GM18511 (cell line): ENCODE data around the gene ARHGAP36.

Experiments
- ATAC-seq: cut with Tn5 transposase; IDR thresholded peaks from one replicate; pipeline ENCODE4 v1.9.1; 2021; ENCODE audit warnings: mild to moderate bottlenecking, moderate library complexity; ENCODE audit not compliant: unreplicated experiment

ARHGAP36 gene

DNA sequence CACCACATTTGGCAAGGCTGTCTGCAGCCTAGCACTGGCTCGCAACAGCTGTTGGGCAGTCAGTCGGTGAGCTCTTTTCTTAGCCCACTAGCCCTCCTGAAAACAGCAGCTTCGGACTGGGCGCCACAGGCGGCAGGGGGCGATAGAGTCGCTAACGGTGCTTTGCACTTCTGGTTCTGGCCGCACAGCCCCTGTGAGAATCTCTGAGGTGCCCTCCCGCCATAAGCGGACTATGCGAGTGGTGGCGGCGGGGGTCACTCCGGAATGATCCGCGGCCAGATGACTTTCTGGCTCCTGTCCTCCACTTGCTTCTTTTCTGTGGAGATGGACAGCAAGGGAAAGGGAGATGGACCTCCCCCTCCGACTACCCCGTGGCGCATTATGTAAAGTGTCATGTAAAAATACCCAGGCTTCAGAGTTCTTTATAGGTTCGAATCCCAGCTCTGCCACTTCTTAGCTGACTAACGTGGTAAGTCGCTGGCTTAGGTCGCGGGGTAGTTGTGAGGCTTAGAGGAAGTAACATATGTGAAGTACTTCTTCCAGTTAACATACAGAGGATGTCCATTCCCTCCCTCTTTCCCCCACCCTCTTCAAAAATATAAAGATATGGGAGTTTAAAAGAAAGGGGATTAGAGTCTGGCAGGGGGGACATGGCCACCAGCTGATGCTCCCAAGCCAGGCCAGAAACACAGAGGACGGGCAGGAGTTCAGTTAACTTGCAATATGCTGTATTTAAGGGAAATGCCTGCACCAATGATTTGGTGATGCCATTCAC is 11.0 kb downstream of the ARHGAP36 start:
- ATAC-seq = peak; percentile 71

DNA sequence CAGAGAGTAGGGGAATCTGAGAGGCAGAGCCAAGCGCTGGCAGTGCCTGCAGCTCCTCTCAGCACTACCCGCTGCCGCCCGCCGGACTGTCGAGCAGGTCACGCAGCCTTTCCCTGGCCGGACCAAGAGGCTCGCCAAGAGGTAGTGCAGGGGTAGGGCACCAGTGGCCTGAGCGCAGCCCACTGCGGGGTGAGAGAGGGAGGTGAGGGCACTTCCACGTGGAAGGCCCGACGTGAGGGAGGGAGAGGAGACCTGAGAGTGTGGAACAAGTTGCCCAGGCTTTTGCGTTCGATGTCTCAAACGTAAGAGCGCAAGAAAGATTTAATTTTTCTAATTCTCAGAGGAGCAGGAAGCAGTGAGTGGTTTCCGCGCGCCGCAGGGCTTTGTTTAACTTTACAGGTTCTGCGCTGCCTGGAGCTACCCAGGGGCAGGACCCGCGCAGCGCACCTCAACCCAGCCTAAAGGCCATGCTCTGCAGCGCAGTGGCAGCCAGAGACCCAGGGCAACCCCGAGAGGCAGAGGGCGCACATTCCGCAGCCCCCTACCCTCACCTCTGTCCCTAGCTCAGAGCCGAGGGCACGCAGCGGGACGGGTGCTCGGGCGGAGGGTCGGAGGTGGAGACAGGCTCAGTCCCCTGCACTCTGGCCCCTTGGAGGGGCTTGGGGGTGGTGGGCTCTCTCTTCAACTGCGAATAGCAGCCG is 14.9 kb downstream of the ARHGAP36 start:
- ATAC-seq = no peak

DNA sequence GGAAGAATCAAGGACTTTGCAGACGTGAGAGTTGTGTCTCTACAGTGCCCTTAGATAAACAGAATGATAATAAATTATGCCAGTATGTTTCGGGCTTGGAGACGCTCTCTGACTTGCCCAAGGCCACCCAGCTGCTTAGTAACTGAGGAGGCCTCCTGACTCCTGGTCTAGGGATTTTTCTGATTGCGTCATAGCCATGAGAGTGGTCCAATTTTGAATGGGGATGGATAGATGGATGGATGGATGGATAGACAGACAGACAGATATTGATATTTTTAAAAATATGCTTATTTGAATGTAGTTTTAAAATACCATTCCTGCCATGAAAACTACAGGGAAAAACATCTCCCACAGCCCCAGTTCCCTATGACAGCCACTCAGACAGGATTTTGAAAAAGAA is 15.5 kb downstream of the ARHGAP36 start:
- ATAC-seq = no peak

DNA sequence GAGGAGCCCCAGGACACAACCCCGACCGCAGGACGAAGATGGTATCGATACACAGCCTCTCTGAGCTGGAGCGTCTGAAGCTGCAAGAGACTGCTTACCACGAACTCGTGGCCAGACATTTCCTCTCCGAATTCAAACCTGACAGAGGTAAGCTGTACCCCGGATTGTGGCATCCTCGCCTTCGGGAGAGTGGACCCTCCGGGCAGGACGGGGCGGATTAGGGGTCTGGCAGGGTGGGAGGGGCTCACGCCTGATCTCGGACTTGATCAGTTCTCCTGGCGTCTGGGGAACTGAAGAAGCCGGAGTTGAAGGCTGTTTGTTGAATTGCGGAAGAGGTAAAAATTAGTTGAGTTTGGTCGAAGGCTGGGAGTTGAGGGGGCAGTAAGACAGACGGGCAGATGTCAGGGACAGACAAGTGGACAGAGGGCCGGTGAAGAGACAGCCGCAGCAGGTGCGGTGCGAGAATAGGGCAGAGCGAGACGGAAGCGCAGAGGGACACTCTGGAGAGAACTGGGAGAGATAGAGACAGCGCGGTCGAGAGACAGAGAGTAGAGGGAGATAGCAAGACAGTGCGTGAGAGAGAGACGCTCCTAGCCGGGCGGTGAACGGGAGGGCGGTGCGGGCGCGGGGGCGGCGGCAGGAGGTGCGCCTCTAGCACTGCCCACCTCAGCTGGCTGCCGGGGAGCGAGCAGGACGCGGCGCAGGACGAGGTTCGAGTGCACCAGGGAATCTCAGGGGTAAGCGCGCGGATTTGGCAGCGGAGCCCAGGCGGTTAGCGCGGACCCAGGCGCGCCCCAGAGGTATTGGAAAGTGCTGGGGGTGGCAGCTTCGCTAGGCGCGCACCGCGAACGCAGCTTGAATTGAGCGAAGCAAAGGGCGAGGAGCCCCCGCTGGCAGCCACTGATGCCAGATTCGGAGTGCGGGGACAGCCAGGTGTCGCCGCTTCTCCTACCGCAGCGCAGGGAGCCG is 23.9 kb downstream of the ARHGAP36 start:
- ATAC-seq = no peak

DNA sequence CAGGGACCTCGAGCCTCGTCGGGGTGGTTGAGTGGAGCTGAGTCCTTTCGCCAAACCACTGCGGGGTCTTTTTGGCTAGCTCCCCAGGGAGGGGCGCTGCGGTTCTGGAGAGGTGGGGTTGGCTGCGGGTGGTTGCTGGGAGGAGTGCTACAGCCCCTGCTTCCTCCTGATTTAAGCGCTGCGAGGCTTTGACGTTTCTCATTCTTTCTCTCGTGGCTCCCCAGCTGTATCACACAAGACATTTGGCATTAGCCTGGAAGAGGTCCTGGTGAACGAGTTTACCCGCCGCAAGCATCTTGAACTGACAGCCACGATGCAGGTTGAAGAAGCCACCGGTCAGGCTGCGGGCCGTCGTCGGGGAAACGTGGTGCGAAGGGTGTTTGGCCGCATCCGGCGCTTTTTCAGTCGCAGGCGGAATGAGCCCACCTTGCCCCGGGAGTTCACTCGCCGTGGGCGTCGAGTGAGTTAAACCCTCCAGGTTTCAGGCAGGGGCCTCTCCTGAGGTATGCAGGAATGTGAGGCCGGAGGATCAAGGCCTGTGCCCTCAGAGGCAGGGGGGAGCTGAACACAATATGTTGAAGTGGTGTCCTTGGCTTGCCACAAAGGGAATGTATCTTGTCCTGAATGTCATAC is 25.5 kb downstream of the ARHGAP36 start:
- ATAC-seq = no peak

DNA sequence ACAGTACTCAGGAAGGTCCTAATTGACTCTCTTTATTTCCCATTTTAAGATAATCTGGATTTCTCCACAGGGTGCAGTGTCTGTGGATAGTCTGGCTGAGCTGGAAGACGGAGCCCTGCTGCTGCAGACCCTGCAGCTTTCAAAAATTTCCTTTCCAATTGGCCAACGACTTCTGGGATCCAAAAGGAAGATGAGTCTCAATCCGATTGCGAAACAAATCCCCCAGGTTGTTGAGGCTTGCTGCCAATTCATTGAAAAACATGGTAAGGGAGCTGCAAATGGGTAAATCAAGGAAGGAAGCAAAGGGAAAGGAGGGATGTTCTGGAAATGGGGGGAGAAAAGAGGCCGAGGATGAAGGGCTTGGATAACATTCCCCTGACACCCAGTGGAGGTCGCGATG is 26.0 kb downstream of the ARHGAP36 start:
- no peak for ATAC-seq

DNA sequence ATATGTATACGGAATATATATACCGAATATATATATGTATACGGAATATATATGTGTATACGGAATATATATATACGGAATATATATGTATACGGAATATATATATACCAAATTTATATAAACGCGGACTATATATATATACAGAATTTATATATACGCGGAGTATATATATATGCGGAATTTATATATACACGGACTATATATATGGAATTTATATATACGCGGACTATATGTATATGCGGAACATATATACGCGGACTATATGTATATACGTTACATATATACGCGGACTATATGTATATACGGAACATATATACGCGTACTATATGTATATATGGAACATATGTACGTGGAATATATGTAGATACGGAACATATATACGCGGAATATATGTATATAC is 78.6 kb downstream of the ARHGAP36 start:
- no peak for ATAC-seq

DNA sequence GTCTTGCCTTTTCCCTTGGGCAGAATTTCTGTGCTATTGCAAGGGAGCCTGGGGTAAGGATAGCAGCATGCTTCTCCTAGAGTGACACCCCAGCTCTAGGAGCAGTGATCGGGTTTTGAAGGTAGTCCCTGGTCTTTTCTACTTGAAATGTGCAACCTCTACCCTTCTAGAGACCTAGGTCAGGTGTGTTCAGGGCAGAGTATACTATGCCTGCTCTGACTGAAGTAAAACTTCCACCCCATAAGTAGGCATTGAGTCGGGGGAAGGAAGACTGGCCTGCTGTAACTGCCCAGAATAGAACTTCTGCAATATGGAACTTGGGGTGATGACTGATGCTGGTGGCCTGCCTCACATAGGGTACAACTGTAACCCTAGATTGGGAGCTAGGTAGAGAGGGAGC is 80.9 kb downstream of the ARHGAP36 start:
- no peak for ATAC-seq
